Glutamatergic neuron (in vitro differentiated cells): ENCODE measurements around the gene FBXO21. TPM values are rescaled to one million over a fixed set of nuclear protein-coding genes. Genes with fewer than 3 reads are reported as not detected.

Experiments
- DNase-seq: peaks from one replicate; pipeline ENCODE4 v3.0.0; 2022
- H3K27ac Mint-ChIP-seq: one replicate; pipeline ENCODE4 v1.8.0; 2020; ENCODE audit warnings: mild to moderate bottlenecking, mixed read lengths, inconsistent platforms; ENCODE audit not compliant: unreplicated experiment
- H3K27me3 Mint-ChIP-seq: one replicate; pipeline ENCODE4 v1.8.0; 2020; ENCODE audit warnings: mild to moderate bottlenecking, moderate library complexity, mixed read lengths, inconsistent platforms; ENCODE audit not compliant: unreplicated experiment
- H3K36me3 Mint-ChIP-seq: one replicate; pipeline ENCODE4 v1.8.0; 2020; ENCODE audit warnings: mild to moderate bottlenecking, mixed read lengths, inconsistent platforms; ENCODE audit not compliant: unreplicated experiment
- H3K4me1 Mint-ChIP-seq: one replicate; pipeline ENCODE4 v1.8.0; 2020; ENCODE audit warnings: mild to moderate bottlenecking, low read depth, mixed read lengths, inconsistent platforms; ENCODE audit not compliant: unreplicated experiment
- H3K4me3 Mint-ChIP-seq: one replicate; pipeline ENCODE4 v1.8.0; 2020; ENCODE audit warnings: mild to moderate bottlenecking, mixed read lengths, inconsistent platforms; ENCODE audit not compliant: unreplicated experiment
- H3K9me3 Mint-ChIP-seq: one replicate; pipeline ENCODE4 v1.8.0; 2020; ENCODE audit warnings: mild to moderate bottlenecking, moderate library complexity, mixed read lengths, inconsistent platforms; ENCODE audit not compliant: unreplicated experiment
- CTCF ChIP-seq: fragments of 200-600 bp; sonication (generic); IDR thresholded peaks from one replicate; pipeline ENCODE4 v1.5.0; 2021; ENCODE audit not compliant: partially characterized antibody, unreplicated experiment
- total RNA-seq: library from RNA; stranded (reverse); fragmentation: NEBNext Ultra II Directional; extraction: Animal tissue kit (Norgen Biotek cat#: 25700); gene quantifications from one replicate; pipeline ENCODE4 v1.2.1, GENCODE V29; 2021; ENCODE audit not compliant: unreplicated experiment

Gene FBXO21
- total RNA-seq, 1 donor from 2014 or later, result 52.7 TPM

GRCh38 chr12:117152793-117153775 lies 37.2 kb downstream of the FBXO21 start:
- H3K27ac Mint-ChIP-seq, result no peak overlapping the region
- DNase-seq, result no peak
- no peak overlapping the region for H3K4me3 Mint-ChIP-seq
- peaks cover 8% of the 10 kb centered on the region for H3K4me1 Mint-ChIP-seq
- H3K36me3 Mint-ChIP-seq, result no peaks in the 10 kb centered on the region
- H3K9me3 Mint-ChIP-seq, result no peaks in the 10 kb centered on the region
- no peak for TF ChIP-seq CTCF
- peaks cover 2% of the 10 kb centered on the region for H3K27me3 Mint-ChIP-seq

GRCh38 chr12:117151403-117152031 lies 38.8 kb downstream of the FBXO21 start:
- peak; percentile 29 for TF ChIP-seq CTCF
- Mint-ChIP-seq H3K4me3 (no peak overlapping the region), H3K36me3 (no peaks in the 10 kb centered on the region), H3K4me1 (peaks cover 8% of the 10 kb centered on the region), H3K27me3 (peaks cover 4% of the 10 kb centered on the region), H3K9me3 (no peaks in the 10 kb centered on the region), H3K27ac (no peak overlapping the region)
- no peak for DNase-seq

GRCh38 chr12:117149431-117149830 lies 40.8 kb downstream of the FBXO21 start:
- Mint-ChIP-seq H3K36me3 (no peaks in the 10 kb centered on the region), H3K4me1 (peaks cover 8% of the 10 kb centered on the region), H3K27me3 (peaks cover 4% of the 10 kb centered on the region), H3K9me3 (no peaks in the 10 kb centered on the region), H3K4me3 (no peak overlapping the region), H3K27ac (no peak overlapping the region)
- DNase-seq, result no peak
- no peak for TF ChIP-seq CTCF

GRCh38 chr12:117148642-117149041 lies 41.6 kb downstream of the FBXO21 start:
- Mint-ChIP-seq H3K4me1 (peaks cover 8% of the 10 kb centered on the region), H3K9me3 (no peaks in the 10 kb centered on the region), H3K27ac (no peak overlapping the region), H3K27me3 (peaks cover 2% of the 10 kb centered on the region), H3K4me3 (no peak overlapping the region), H3K36me3 (no peaks in the 10 kb centered on the region)
- no peak for TF ChIP-seq CTCF
- no peak for DNase-seq

GRCh38 chr12:117147639-117148038 lies 42.6 kb downstream of the FBXO21 start:
- Mint-ChIP-seq H3K27ac (no peak overlapping the region), H3K4me3 (no peak overlapping the region), H3K9me3 (no peaks in the 10 kb centered on the region), H3K36me3 (no peaks in the 10 kb centered on the region), H3K4me1 (peaks cover 8% of the 10 kb centered on the region), H3K27me3 (peaks cover 2% of the 10 kb centered on the region)
- TF ChIP-seq CTCF, result no peak
- DNase-seq, result no peak
